Parathyroid adenoma (tissue), 2 donors: ENCODE results near the gene CELA1.

Source experiments
- H2AFZ ChIP-seq: fragments of 300-600 bp; sonication (generic); one replicate; pipeline ENCODE4 v1.7.0; 2017; ENCODE audit warnings: antibody characterized with exemption, mild to moderate bottlenecking
- H3K27ac ChIP-seq: fragments of 300-600 bp; sonication (generic); one replicate; pipeline ENCODE4 v1.7.0; 2017
- H3K27me3 ChIP-seq: fragments of 300-600 bp; sonication (generic); one replicate; pipeline ENCODE4 v1.7.0; 2017; ENCODE audit warnings: low read length; ENCODE audit not compliant: control insufficient read depth, insufficient read depth
- H3K36me3 ChIP-seq: fragments of 300-600 bp; sonication (generic); one replicate; pipeline ENCODE4 v1.7.0; 2017; ENCODE audit warnings: low read length; ENCODE audit not compliant: control insufficient read depth, insufficient read depth
- H3K4me1 ChIP-seq: fragments of 300-600 bp; sonication (generic); one replicate; pipeline ENCODE4 v1.7.0; 2017; ENCODE audit warnings: control low read depth
- H3K4me2 ChIP-seq: fragments of 300-600 bp; sonication (generic); one replicate; pipeline ENCODE4 v1.7.0; 2017; ENCODE audit warnings: low read length
- H3K4me3 ChIP-seq: fragments of 300-600 bp; sonication (generic); one replicate; pipeline ENCODE4 v1.7.0; 2017; ENCODE audit warnings: low read depth, low read length
- H3K79me2 ChIP-seq: fragments of 300-600 bp; sonication (generic); one replicate; pipeline ENCODE4 v1.7.0; 2017; ENCODE audit warnings: control low read depth
- H3K9ac ChIP-seq: fragments of 300-600 bp; sonication (generic); one replicate; pipeline ENCODE4 v1.7.0; 2017; ENCODE audit warnings: mild to moderate bottlenecking
- H3K9me3 ChIP-seq: fragments of 300-600 bp; sonication (generic); one replicate; pipeline ENCODE4 v1.7.0; 2017; ENCODE audit warnings: low read length; ENCODE audit not compliant: control insufficient read depth
- CTCF ChIP-seq: fragments of 300-600 bp; sonication (generic); IDR thresholded peaks from one replicate; pipeline ENCODE4 v1.7.0; 2017; ENCODE audit warnings: antibody characterized with exemption, mild to moderate bottlenecking
- donor health status: primary hyperparathyroidism.

The CELA1 gene

DNA sequence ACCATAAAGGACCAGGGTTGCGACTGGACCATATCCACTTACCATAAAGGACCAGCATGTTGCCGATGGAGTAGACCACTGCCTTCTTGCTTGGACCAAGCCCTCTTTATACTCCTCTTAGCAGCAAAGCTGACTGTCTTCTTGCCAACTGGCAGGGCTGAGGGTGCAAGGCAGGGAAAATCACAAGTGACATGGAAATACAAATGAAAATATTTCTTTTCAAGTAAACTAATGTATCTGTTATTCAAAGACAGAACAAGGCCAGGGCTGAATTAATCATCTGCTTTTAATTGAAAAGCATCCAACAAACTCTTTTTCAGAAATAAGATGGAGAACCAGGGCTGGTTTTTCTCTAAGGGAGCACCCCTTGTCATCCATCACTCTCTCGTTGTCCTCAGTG is at the start of gene CELA1:
CELA1 (minus strand) TSS at position 99 of the 400 bp plus-strand sequence; CDS start at position 58, 41 bp downstream.
- H3K36me3 ChIP-seq, result no peaks in the 10 kb centered on the region
- no peaks in the 10 kb centered on the region for H3K79me2 ChIP-seq
- H2AFZ ChIP-seq, result no peak within 1 kb of the TSS
- H3K4me1 ChIP-seq, result peaks cover 2% of the 10 kb centered on the region
- H3K9ac ChIP-seq, result no peak within 1 kb of the TSS
- no peaks in the 10 kb centered on the region for H3K9me3 ChIP-seq
- H3K4me2 ChIP-seq, result no peak within 1 kb of the TSS
- H3K27me3 ChIP-seq, result no peaks in the 10 kb centered on the region
- no peak for TF ChIP-seq CTCF
- H3K27ac ChIP-seq, result no peak within 1 kb of the TSS
- H3K4me3 ChIP-seq, result no peak within 1 kb of the TSS

GRCh38 chr12:51395283-51396230 is 49.1 kb upstream of the CELA1 start:
- H3K36me3 ChIP-seq, result no peaks in the 10 kb centered on the region
- peaks cover 4% of the 10 kb centered on the region for H3K4me1 ChIP-seq
- no peaks in the 10 kb centered on the region for H3K9me3 ChIP-seq
- H3K27ac ChIP-seq, result no peak overlapping the region
- H3K4me3 ChIP-seq, result no peak overlapping the region
- TF ChIP-seq CTCF, result no peak
- H3K9ac ChIP-seq, result no peak overlapping the region
- no peak overlapping the region for H3K4me2 ChIP-seq
- H2AFZ ChIP-seq, result no peak overlapping the region
- no peaks in the 10 kb centered on the region for H3K27me3 ChIP-seq
- no peaks in the 10 kb centered on the region for H3K79me2 ChIP-seq

DNA sequence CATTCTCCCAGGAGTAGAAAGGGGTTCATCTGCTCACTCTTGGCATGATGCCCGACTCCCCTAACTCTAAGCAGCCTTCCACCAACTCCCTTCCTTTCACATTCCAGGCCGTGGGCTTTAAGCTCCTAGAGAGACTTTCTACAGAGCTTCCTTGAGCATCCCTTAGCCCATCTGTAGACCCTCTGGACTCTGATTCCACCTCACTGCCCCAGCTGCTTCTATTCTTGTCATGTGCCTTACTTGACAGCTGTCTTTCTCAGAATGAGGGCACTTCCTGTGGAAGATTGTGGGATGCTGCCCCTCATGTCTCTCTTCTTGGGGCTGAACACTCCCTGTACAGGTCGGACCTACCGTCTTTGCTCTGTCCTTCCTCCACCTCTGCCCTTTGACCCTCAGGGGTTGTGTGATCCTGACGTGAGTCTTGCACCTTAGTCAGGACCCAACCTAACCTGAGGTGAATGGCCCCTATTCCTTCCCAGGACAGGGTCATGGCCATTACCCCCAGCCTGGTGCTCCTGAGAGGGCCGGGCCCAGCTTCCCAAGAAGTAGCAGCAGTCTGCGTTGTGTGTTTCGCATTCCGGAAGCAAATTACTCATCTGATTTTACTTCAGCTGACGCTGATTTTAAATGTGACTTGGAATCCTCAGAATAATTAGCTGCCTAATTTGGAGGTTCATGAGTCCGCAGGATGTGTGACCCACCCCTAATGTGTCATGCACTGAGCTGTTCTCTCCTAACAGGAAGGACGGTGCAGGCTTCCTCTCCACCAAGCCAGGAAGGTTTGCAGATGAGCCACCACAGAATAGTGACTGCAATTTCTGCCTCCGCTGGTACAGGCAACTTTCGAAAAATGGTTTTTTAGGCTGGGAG is 47.4 kb upstream of the CELA1 start:
- Histone ChIP-seq H3K4me1 (peaks cover 4% of the 10 kb centered on the region), H3K9ac (no peak overlapping the region), H3K4me2 (no peak overlapping the region), H3K9me3 (no peaks in the 10 kb centered on the region), H3K27me3 (no peaks in the 10 kb centered on the region), H3K27ac (no peak overlapping the region), H2AFZ (no peak overlapping the region), H3K36me3 (no peaks in the 10 kb centered on the region), H3K4me3 (no peak overlapping the region), H3K79me2 (no peaks in the 10 kb centered on the region)
- TF ChIP-seq CTCF, result no peak

DNA sequence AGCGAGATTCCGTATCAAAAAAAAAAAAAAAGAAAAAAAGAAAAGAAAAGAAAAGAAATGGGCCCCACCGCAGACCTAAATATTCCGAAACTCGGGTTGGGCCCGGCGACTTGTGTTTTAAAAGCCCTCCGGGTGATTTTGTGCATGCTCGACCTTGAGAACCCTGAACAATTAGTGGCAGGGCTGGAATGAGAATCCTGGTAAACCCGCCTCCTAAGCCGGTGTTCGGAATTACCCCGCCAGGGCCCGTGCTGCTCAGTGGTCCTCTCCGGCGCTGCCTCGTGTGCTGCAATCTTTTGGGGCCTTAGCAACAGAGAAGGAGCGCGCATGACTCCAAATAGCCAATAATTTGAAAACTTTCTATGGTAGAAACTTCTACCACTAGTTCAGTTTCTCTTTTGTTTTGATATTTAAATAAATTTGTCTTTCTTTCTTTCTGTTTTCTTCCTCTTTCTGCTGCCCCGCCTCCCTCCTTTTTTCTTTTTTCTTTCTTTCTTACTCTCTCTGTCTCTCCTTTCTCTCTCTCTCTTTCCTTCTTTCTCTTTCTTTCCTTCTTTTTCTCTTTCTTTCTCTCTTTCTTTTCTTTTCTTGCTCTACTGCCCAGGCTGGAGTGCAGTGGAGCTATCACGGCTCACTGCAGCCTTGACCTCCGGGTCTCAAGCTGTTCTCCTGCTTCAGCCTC is 46.2 kb upstream of the CELA1 start:
- Histone ChIP-seq H3K4me3 (no peak overlapping the region), H3K9ac (no peak overlapping the region), H3K27ac (no peak overlapping the region)

More for the DNA sequence above, 46.2 kb upstream of the CELA1 start:
- Histone ChIP-seq H3K79me2 (no peaks in the 10 kb centered on the region), H3K36me3 (no peaks in the 10 kb centered on the region), H3K4me2 (no peak overlapping the region), H3K9me3 (no peaks in the 10 kb centered on the region), H2AFZ (peak overlapping the region; percentile 34), H3K4me1 (peaks cover 14% of the 10 kb centered on the region), H3K27me3 (no peaks in the 10 kb centered on the region)
- no peak for TF ChIP-seq CTCF
